Muscle layer of duodenum (tissue), 2 donors: ENCODE data around the gene STARD10.

ENCODE experiments used
- H3K27ac ChIP-seq: one replicate; pipeline ENCODE4 v1.7.0; 2013; ENCODE audit warnings: mild to moderate bottlenecking, low read length
- H3K27me3 ChIP-seq: one replicate; pipeline ENCODE4 v1.7.0; 2013; ENCODE audit warnings: low read depth, mild to moderate bottlenecking, control low read depth, low read length
- H3K36me3 ChIP-seq, 2 donors: one replicate each; pipeline ENCODE4 v1.7.0; 2013; ENCODE audit warnings: low read length in 2 of 2, control low read depth in 1 of 2, mild to moderate bottlenecking in 1 of 2; ENCODE audit not compliant: insufficient read depth in 2 of 2, control insufficient read depth in 1 of 2
- H3K4me1 ChIP-seq, 2 donors: one replicate each; pipeline ENCODE4 v1.7.0; 2013; ENCODE audit warnings: low read length in 2 of 2, mild to moderate bottlenecking in 2 of 2, control low read depth in 1 of 2, moderate library complexity in 1 of 2; ENCODE audit not compliant: insufficient read depth in 2 of 2, control insufficient read depth in 1 of 2
- H3K4me3 ChIP-seq, 2 donors: one replicate each; pipeline ENCODE4 v1.7.0; 2013; ENCODE audit warnings: low read length in 2 of 2, low read depth in 1 of 2, mild to moderate bottlenecking in 1 of 2
- H3K9me3 ChIP-seq, 2 donors: one replicate each; pipeline ENCODE4 v1.7.0; 2013; ENCODE audit warnings: low read length in 2 of 2, control low read depth in 1 of 2, mild to moderate bottlenecking in 1 of 2; ENCODE audit not compliant: control insufficient read depth in 1 of 2
- donor health status: healthy.

The STARD10 gene

DNA sequence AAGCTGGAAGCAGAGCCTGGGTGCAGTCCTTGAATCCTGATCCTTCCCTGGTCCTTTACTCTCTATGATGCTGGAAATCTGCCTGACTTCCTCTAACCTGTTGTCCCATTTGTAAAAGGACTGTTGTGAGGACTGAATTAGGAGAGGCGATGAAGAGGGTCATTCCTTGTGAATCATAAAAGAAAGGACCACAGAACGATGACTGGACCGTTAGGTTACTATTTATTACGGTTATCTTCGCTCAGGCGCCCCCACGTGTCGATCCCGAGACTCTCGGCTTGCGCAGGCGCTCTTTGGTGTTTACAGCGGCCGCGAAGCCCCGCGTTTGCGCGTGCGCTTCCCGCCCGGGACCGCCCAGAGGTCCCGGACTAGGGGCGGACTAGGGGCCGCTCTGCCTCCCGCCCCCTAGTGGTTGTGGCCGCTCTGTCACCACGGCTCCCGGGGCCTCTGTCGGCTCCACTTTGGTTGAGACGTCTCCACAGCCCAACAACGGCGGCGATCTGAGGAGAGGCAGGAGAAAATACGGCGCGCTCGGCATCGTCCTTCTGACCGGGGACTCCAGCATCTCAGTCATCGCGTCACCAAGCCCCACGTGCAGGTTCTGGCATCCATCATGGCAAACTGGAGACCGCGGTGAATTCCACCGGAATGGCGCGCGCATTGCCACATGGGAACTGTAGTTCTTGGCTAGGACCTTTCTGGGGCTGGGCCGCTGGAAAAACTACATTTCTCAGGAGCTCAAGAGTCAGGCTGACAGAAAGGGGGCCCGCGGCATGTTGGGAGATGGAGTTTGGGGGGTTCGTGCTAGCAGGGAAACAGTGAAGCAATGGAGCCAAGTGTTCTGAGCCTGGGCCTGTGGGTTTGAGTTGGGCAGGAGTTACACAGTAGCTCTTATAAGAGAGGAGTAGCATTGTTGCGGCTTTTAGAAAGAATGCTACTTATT, at the start of gene STARD10:
Gene STARD10, minus strand, starts transcription at position 623 of the 943 bp plus-strand sequence. CDS start 12,866 bp downstream, outside the sequence.
- Histone ChIP-seq H3K4me1 (peaks cover 0 to 14% of the 10 kb centered on the region in 2 donors), H3K27ac (peak within 1 kb of the TSS; percentile 63), H3K36me3 (no peaks in the 10 kb centered on the region), H3K27me3 (no peaks in the 10 kb centered on the region), H3K9me3 (no peaks in the 10 kb centered on the region), H3K4me3 (peak within 1 kb of the TSS; percentile 68 to 76)

- Histone ChIP-seq H3K9me3 (no peaks in the 10 kb centered on the region), H3K27me3 (no peaks in the 10 kb centered on the region), H3K27ac (no peak overlapping the region), H3K4me3 (no peak overlapping the region), H3K36me3 (peaks cover 28 to 51% of the 10 kb centered on the region in 2 donors), H3K4me1 (peaks cover 0 to 9% of the 10 kb centered on the region in 2 donors)
Measured at GRCh38 chr11:72842653-72843330, 48.9 kb upstream of the STARD10 start.

DNA sequence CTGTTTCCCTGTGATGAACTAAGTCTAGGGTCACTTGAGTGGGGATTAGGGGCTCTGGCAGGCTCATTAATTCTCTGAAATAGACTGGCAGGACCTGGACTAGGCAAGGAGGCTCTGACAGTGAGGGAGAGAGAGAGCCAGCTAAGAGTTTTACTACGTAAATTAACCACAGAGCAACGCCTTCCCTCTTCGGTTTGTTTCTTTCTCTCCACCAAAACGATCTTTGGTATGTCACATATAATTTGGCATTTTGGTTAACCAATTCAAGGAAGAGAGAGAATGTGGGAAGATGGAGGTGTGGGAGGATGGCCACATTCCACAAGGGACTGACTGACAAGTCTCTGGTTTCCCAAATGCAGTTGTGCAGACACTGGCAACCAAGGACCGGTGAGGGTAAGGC, 48.3 kb upstream of the STARD10 start:
- Histone ChIP-seq H3K27ac (no peak overlapping the region), H3K4me3 (no peak overlapping the region), H3K36me3 (peaks cover 28 to 58% of the 10 kb centered on the region in 2 donors), H3K27me3 (no peaks in the 10 kb centered on the region), H3K4me1 (peaks cover 0 to 9% of the 10 kb centered on the region in 2 donors), H3K9me3 (no peaks in the 10 kb centered on the region)

DNA sequence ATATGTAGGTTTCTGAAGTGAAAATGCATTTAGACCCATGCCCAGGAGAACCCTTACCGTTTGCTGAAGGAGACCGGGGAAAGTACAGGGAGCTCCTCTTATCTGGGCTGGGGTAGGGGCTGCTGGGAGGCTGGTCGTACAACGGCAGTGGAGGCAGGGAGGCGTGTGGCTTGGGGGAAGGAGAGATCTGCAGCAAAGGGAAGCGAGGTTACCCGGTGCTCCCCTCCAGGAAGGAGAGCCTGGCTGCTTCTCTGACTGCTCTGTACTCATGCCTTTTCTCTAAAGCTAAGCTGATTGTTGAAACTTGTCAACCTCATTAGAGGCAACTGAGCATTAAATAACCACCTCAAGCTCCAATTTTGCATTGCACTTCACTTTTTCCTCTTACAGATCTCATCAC, 47.5 kb upstream of the STARD10 start:
- no peak overlapping the region for H3K27ac ChIP-seq
- no peaks in the 10 kb centered on the region for H3K9me3 ChIP-seq
- H3K27me3 ChIP-seq = no peaks in the 10 kb centered on the region
- H3K36me3 ChIP-seq = peaks cover 28 to 58% of the 10 kb centered on the region in 2 donors
- H3K4me3 ChIP-seq = no peak overlapping the region
- H3K4me1 ChIP-seq = peaks cover under 1 to 9% of the 10 kb centered on the region in 2 donors

DNA sequence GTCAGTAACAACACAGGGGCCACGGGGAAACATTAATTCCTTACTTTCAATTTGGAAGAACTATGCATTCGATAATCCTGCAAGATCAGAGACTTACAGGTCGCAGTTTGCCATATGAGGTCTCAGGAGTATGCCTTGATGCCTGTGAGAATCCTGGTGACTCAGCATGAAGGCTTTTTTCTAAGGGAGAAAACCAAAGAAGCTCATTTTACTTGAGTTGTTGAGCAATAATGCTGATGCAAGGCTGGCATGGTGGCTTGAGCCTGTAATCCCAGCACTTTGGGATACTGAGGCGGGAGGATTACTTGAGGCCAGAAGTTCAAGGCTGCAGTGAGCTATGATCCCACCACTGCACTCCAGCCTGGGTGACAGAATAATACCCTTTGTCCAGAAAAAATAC, 46.9 kb upstream of the STARD10 start:
- no peaks in the 10 kb centered on the region for H3K27me3 ChIP-seq
- no peaks in the 10 kb centered on the region for H3K9me3 ChIP-seq
- H3K4me3 ChIP-seq = no peak overlapping the region
- H3K27ac ChIP-seq = no peak overlapping the region
- H3K36me3 ChIP-seq = peaks cover 28 to 58% of the 10 kb centered on the region in 2 donors
- H3K4me1 ChIP-seq = peaks cover 5 to 9% of the 10 kb centered on the region in 2 donors

- H3K36me3 ChIP-seq = peaks cover 28 to 58% of the 10 kb centered on the region in 2 donors
- peaks cover 0 to 11% of the 10 kb centered on the region in 2 donors for H3K4me1 ChIP-seq
- H3K27me3 ChIP-seq = no peaks in the 10 kb centered on the region
- no peak overlapping the region for H3K4me3 ChIP-seq
- no peak overlapping the region for H3K27ac ChIP-seq
- no peaks in the 10 kb centered on the region for H3K9me3 ChIP-seq
Measured at GRCh38 chr11:72838691-72839305, 45.0 kb upstream of the STARD10 start.

DNA sequence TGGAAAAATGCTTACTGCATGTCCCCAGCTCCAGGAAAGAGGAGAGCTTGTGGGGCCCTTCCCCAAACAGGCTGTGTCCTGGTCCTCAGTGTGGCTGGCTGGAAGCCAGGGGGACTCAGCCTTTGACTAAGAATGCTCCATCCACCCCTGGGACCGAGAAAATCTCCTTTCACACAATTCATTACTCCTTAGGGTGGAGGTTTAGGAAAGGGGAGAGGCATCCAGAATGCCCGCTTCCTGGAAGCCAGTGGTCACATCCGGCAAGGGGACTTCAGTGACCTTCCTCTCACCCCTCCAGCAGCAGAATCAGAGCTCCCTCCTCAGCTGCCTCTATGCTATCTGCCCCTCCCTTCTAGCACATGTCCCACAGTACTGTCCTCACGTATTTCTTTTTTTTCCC, 42.3 kb upstream of the STARD10 start:
- Histone ChIP-seq H3K4me3 (no peak overlapping the region), H3K36me3 (peaks cover 20 to 39% of the 10 kb centered on the region in 2 donors), H3K9me3 (no peaks in the 10 kb centered on the region), H3K4me1 (peaks cover 11 to 13% of the 10 kb centered on the region in 2 donors), H3K27ac (no peak overlapping the region), H3K27me3 (no peaks in the 10 kb centered on the region)

- Histone ChIP-seq H3K36me3 (peaks cover 13 to 27% of the 10 kb centered on the region in 2 donors), H3K4me1 (peaks cover 11 to 13% of the 10 kb centered on the region in 2 donors), H3K27me3 (no peaks in the 10 kb centered on the region), H3K9me3 (no peaks in the 10 kb centered on the region), H3K4me3 (no peak overlapping the region), H3K27ac (no peak overlapping the region)
Measured at GRCh38 chr11:72834905-72835304, 41.1 kb upstream of the STARD10 start.

GRCh38 chr11:72833811-72834493, 40.1 kb upstream of the STARD10 start:
- Histone ChIP-seq H3K36me3 (peaks cover 12 to 21% of the 10 kb centered on the region in 2 donors), H3K27me3 (no peaks in the 10 kb centered on the region), H3K27ac (peak overlapping the region; percentile 58), H3K9me3 (no peaks in the 10 kb centered on the region), H3K4me1 (peaks cover 11 to 13% of the 10 kb centered on the region in 2 donors), H3K4me3 (no peak overlapping the region)

DNA sequence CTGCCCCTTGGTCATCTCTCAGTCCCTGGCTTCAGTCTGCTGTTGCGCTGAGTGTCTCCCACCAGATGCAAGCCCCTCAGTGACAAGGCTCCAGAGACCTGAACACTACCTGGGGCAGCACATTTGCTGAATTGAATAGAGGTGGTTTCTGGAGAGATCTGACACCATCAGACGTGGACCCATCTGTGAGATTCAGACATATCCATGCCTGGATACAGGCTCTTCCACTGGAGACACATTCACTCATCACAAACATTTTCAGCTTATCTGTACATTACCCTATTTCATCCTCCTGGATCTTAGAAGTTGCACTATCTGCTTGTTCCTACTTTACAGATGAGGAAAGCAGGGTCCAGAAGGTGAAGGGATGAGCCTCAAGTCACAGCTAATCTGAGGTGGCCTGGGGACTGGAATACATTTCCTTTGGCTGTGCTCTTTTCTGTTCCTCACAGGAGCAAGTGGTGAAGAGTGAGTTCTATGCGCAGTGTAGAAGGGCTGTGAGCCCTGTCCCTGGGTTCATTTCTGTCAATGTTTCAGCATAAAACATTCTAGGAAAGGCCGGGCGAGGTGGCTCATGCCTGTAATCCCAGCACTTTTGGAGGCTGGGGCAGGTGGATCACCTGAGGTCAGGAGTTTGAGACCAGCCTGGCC, 39.4 kb upstream of the STARD10 start:
- Histone ChIP-seq H3K27ac (no peak overlapping the region), H3K4me1 (peaks cover 11 to 13% of the 10 kb centered on the region in 2 donors), H3K27me3 (no peaks in the 10 kb centered on the region), H3K4me3 (no peak overlapping the region), H3K9me3 (no peaks in the 10 kb centered on the region), H3K36me3 (peaks cover 13 to 21% of the 10 kb centered on the region in 2 donors)
